Measurements from ENCODE around the gene ATG16L2. TPM values are rescaled to one million over a fixed set of nuclear protein-coding genes. Genes with fewer than 3 reads are reported as not detected.

ATG16L2 gene
- total and polyA plus RNA-seq, 9 of the 15 experiments (the other 6 are each of a cell fraction or from before 2014, with no cell fraction given): 0.18 to 11.2 (median 6.2) TPM

DNA sequence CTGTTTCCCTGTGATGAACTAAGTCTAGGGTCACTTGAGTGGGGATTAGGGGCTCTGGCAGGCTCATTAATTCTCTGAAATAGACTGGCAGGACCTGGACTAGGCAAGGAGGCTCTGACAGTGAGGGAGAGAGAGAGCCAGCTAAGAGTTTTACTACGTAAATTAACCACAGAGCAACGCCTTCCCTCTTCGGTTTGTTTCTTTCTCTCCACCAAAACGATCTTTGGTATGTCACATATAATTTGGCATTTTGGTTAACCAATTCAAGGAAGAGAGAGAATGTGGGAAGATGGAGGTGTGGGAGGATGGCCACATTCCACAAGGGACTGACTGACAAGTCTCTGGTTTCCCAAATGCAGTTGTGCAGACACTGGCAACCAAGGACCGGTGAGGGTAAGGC is 27.9 kb downstream of the ATG16L2 start:
- no peak for FAIRE-seq
- intact Hi-C loops (cut with micrococcal nuclease): no loop called here
- Histone ChIP-seq H3K9me3 (replicated peaks; ENCODE audit: control insufficient read depth, insufficient read depth, low read depth, low read length) (no peaks in the 10 kb centered on the region), H3K4me3 (no peak overlapping the region), H3K4me1 (replicated peaks in 1 of 2; ENCODE audit: control insufficient read depth in 2 of 2, insufficient read depth in 2 of 2, low read length in 2 of 2) (no peaks in the 10 kb centered on the region), H3K36me3 (ENCODE audit: control insufficient read depth, insufficient read depth, low read length) (peaks cover 12% of the 10 kb centered on the region; the same call in 1 of the 3 replicates), H2AFZ (ENCODE audit: low read depth, low read length) (no peak overlapping the region), H3K27me3 (ENCODE audit: control insufficient read depth in 2 of 2, insufficient read depth in 2 of 2, low read length in 2 of 2) (no peaks in the 10 kb centered on the region), H3K9ac (ENCODE audit: insufficient read depth in 1 of 2, low read depth in 2 of 2, low read length in 2 of 2) (no peak overlapping the region), H4K20me1 (replicated peaks; ENCODE audit: control insufficient read depth, insufficient read depth, low read length) (no peaks in the 10 kb centered on the region), H3K9me1 (ENCODE audit: control insufficient read depth, insufficient read depth, low read length) (no peaks in the 10 kb centered on the region), H3K4me2 (ENCODE audit: insufficient read depth, low read length) (no peak overlapping the region), H3K27ac (ENCODE audit: extremely low read depth, low read depth, low read length) (no peak overlapping the region), H3K79me2 (ENCODE audit: control insufficient read depth, insufficient read depth, low read length) (no peaks in the 10 kb centered on the region)
- CTCF ChIA-PET (ENCODE audit: low intra/inter-chr PET ratio): no interaction called here
- TF ChIP-seq, protein P1, sequence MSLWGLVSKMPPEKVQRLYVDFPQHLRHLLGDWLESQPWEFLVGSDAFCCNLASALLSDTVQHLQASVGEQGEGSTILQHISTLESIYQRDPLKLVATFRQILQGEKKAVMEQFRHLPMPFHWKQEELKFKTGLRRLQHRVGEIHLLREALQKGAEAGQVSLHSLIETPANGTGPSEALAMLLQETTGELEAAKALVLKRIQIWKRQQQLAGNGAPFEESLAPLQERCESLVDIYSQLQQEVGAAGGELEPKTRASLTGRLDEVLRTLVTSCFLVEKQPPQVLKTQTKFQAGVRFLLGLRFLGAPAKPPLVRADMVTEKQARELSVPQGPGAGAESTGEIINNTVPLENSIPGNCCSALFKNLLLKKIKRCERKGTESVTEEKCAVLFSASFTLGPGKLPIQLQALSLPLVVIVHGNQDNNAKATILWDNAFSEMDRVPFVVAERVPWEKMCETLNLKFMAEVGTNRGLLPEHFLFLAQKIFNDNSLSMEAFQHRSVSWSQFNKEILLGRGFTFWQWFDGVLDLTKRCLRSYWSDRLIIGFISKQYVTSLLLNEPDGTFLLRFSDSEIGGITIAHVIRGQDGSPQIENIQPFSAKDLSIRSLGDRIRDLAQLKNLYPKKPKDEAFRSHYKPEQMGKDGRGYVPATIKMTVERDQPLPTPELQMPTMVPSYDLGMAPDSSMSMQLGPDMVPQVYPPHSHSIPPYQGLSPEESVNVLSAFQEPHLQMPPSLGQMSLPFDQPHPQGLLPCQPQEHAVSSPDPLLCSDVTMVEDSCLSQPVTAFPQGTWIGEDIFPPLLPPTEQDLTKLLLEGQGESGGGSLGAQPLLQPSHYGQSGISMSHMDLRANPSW (CRISPR knock-in tag; IDR thresholded peaks at IDR 0.05): no peak
- TF ChIP-seq ASH1L (IDR thresholded peaks at IDR 0.05; ENCODE audit: borderline replicate concordance, low read depth, partially characterized antibody) (no peak), FOXK1 (CRISPR knock-in tag; IDR thresholded peaks at IDR 0.05; ENCODE audit: borderline replicate concordance) (no peak)
- DNase-seq (ENCODE audit: extremely low read depth in 1 of 4, low spot score in 3 of 4): no peak
- in situ Hi-C loops (cut with MboI): no loop called here
- WGBS (ENCODE audit: insufficient coverage, low coverage, missing lambda C conversion rate): 64% methylated on average over 5 of the region's 5 CpGs
- BruUV-seq (replicated peaks): no TSS peak
- POLR2A ChIA-PET: interaction anchor here (0.6 kb wide), 1 partner anchor 358 kb away, joined by 3 read pairs; no protein-coding TSS in a partner anchor
- ATAC-seq: no peak

All from K562 (cell line).